AG10803 (cell line): ENCODE results near the gene SNX17.

Experiments
- DNase-seq: peaks from one replicate; pipeline ENCODE4 v3.0.0; 2010; ENCODE audit warnings: low read depth
- H3K4me3 ChIP-seq: 2 replicates; pipeline ENCODE4 v1.5.1; 2011; ENCODE audit warnings: mild to moderate bottlenecking, low read length, control low read depth
- CTCF ChIP-seq: conservative IDR thresholded peaks from 2 replicates; pipeline ENCODE4 v1.5.1; 2011; ENCODE audit warnings: mild to moderate bottlenecking, low read length, control low read depth, inconsistent platforms

SNX17 gene

DNA sequence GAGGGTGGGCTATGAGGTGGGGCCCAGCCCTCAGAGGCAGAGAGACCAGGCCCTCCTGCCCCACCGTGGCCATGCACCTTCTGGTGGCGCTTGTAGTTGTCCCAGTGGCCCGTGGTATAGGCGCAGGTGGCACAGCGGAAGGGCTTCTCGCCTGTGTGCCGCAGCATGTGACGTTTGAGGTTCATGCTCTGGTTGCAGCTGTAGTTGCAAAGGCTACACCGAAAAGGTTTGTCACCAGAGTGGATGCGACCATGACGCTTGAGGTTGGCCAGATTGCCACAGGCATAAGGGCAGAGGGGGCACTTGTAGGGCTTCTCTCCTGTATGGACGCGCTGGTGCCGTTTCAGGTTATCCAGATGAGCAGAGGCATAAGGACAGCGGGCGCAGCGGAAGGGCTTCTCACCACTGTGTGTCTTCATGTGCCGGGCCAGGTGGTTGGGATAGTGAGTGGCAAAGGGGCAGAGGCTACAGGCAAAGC, 7.2 kb downstream of the SNX17 start:
- H3K4me3 ChIP-seq, result no peak overlapping the region
- TF ChIP-seq CTCF, result no peak
- DNase-seq, result no peak

GRCh38 chr2:27378096-27378808, 7.8 kb downstream of the SNX17 start:
- DNase-seq, result peak; percentile 27
- H3K4me3 ChIP-seq, result no peak overlapping the region
- peak; percentile 13; the same call in 1 of the 2 replicates for TF ChIP-seq CTCF

DNA sequence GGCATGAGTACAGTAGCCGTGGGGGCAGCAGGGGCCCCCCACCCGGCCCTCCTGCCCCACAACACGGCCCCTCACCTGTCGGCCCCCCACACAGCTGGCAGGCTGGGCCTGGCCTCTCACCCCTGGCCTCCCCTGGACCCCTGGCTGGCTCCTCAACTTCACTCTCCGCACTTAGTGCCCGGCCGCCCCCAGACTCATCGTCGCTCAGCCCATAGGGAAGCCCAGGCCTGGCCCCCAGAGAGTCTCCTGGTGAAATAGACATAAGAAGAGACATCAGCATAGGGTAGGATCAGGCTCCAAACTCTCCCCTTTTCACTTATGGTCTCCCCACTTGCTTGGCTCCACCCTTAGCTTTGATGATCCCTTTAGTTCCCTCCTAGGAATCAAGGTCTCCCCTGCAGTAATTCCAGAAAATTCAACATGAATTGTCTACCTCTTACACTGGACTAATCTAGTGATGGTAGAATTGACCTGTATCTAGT, 8.4 kb downstream of the SNX17 start:
- DNase-seq, result no peak
- H3K4me3 ChIP-seq, result no peak overlapping the region
- no peak for TF ChIP-seq CTCF

DNA sequence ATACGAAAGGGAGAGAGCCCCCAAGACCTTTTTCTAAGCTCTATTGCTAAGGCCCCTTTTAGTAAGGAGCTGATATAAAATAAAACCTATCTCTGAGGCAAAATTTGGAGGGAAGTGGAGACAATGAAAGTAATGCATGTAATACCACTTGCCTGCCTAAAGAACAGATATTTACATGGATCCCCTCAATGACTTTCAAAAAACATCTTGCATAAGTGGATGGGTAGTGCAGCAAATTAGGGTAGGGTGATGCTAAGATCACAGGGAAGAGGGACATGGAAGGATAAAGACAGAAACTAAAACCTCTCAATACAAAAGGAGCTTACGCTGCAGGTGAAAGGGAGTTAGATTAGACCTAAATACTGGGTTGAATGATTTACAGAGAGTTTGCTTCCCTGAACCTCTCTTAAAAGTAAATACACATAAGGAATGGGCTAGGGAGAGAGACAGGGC, 9.0 kb downstream of the SNX17 start:
- TF ChIP-seq CTCF, result no peak
- DNase-seq, result no peak
- peak overlapping the region; percentile 91 for H3K4me3 ChIP-seq

DNA sequence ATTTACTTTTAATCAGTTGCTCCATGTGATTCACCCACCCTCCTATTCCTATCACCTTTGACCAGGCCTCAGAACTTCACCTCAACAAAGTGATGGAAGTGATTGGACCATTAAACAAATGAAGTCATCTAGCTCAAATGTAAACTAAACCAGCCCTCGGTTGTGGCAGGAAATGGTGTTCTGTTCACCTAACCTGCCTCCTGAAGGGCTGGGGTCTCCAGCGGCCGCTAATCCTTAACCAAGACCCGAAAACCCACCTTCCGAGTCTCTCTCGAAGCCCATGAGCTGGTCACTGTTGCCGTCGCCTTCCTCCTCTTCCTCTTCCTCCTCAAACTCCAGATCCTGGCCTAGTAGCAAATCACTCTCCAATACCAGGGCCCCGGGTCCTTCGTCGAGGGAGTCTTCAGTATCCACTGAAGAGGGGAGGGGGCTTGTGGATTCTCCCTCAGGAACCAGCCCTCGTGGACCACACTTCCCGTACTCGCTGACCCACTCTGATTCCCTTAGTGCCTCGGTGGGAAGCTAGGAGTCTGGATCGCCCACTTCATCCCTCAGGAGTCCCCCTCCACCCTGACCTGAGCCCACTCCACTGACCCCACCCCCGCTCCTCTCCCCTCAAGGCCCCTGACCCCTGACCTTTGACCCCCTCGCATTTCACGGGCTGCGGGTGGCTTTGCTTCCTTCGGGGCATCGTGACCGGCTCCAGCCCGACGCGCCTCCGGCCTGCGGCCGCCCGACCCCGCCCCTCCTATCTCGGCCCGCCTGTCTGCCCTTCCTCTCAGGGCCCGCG, 9.6 kb downstream of the SNX17 start:
- peak overlapping the region; percentile 91 for H3K4me3 ChIP-seq
- peak; percentile 27 for DNase-seq
- no peak for TF ChIP-seq CTCF

GRCh38 chr2:27380626-27381545, 10.5 kb downstream of the SNX17 start, which contains the start of gene ZNF513:
ZNF513 (minus strand) TSS chr2:27380734; CDS start chr2:27380526, 208 bp downstream.
- no peak for TF ChIP-seq CTCF
- peak within 1 kb of the TSS; percentile 91 for H3K4me3 ChIP-seq
- peak; percentile 93 for DNase-seq
